ENCODE measurements around the gene FANK1. TPM values are rescaled to one million over a fixed set of nuclear protein-coding genes. Genes with fewer than 3 reads are reported as not detected.

The FANK1 gene
- total and polyA plus RNA-seq, 5 donors from 2014 or later = 21.1 to 54.5 (median 36.1) TPM

DNA sequence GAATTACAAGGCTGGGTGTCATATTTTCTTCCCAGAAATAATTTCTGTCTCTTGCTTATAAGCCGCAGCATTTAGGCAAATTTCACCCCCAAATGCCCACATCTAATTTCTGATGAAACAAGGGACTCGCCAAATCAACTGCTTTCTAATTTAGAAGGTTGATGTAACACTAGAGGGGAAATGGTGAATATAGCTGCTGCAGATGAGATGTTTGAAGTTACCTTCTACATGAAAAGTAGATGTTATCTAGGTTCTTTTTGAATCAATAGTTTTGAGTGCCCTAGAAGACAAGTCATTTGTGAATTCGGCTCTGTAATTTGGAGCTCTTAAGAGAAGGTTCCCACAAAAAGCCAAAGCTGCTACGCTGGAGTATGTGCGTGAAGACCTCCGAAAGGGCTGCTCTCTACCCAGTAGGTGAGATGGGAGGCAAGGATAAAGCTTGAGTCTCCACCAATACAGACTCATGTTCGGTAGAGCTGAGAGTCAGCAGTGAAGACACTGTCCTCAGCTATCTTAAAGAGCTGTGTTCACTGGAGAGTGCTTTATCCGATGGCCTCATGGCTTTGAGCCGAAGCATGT, 99.5 kb downstream of the FANK1 start:
- H3K27me3 Mint-ChIP-seq = no peaks in the 10 kb centered on the region
- peaks cover 19% of the 10 kb centered on the region for H3K4me1 ChIP-seq (ENCODE audit: control insufficient read depth, insufficient read depth, low read length, poor library complexity, severe bottlenecking)
- H3K9me3 ChIP-seq (ENCODE audit: control insufficient read depth in 2 of 2, low read length in 2 of 2) = no peaks in the 10 kb centered on the region
- H3K36me3 ChIP-seq (ENCODE audit: control insufficient read depth, insufficient read depth, low read length) = no peaks in the 10 kb centered on the region
- ATAC-seq (ENCODE audit: low read depth in 2 of 2) (peak; percentile 68), DNase-seq (peak in 2 of 3 donors; percentile 35 to 42)
- peak overlapping the region; percentile 81 for H3K27ac ChIP-seq (ENCODE audit: insufficient read depth, low read length, poor library complexity, severe bottlenecking)
- H3K36me3 Mint-ChIP-seq = no peaks in the 10 kb centered on the region
- peak overlapping the region; percentile 97 for H3K4me3 ChIP-seq (ENCODE audit: low read depth, low read length)
- peaks cover 0 to under 1% (median 0%) of the 10 kb centered on the region in 7 donors for H3K9me3 Mint-ChIP-seq
- peaks cover 11 to 35% (median 24%) of the 10 kb centered on the region in 4 donors for H3K4me1 Mint-ChIP-seq
- H3K27ac Mint-ChIP-seq = peak overlapping the region; percentile 89 to 96 (median 89)
- peak overlapping the region; percentile 88 to 93 (median 91) for H3K4me3 Mint-ChIP-seq
- no peaks in the 10 kb centered on the region for H3K27me3 ChIP-seq (ENCODE audit: control insufficient read depth, insufficient read depth, low read length)

DNA sequence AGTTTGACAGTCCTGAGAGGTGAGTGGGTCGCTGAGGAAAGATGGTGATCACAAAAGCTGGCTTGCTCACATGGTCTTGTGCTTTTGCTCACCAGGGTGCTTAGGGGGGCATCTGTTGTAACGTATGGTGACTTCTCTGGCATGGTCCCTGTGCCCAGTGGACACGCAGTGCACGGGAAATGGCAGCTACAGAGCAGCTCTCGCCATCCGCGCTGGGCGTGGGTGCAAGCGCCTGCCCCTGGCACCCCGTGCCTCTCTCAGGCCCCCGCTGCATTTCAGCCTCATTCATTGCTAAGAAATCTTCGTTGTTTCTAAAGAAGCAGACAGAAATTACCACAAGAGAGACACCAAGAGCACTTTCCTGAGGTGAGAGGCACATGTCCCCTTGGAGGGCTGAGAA, 101.2 kb downstream of the FANK1 start:
- ATAC-seq (ENCODE audit: low read depth in 2 of 2) (no peak), DNase-seq (no peak)
- no peaks in the 10 kb centered on the region for H3K9me3 ChIP-seq (ENCODE audit: control insufficient read depth in 2 of 2, low read length in 2 of 2)
- peaks cover 34% of the 10 kb centered on the region for H3K4me1 ChIP-seq (ENCODE audit: control insufficient read depth, insufficient read depth, low read length, poor library complexity, severe bottlenecking)
- H3K4me3 Mint-ChIP-seq = peak overlapping the region; percentile 88 to 93 (median 91)
- H3K4me1 Mint-ChIP-seq = peaks cover 16 to 53% (median 33%) of the 10 kb centered on the region in 4 donors
- no peaks in the 10 kb centered on the region for H3K36me3 Mint-ChIP-seq
- H3K9me3 Mint-ChIP-seq = no peaks in the 10 kb centered on the region
- H3K4me3 ChIP-seq (ENCODE audit: low read depth, low read length) = peak overlapping the region; percentile 97
- no peaks in the 10 kb centered on the region for H3K27me3 Mint-ChIP-seq
- no peaks in the 10 kb centered on the region for H3K36me3 ChIP-seq (ENCODE audit: control insufficient read depth, insufficient read depth, low read length)
- H3K27me3 ChIP-seq (ENCODE audit: control insufficient read depth, insufficient read depth, low read length) = no peaks in the 10 kb centered on the region
- H3K27ac ChIP-seq (ENCODE audit: insufficient read depth, low read length, poor library complexity, severe bottlenecking) = peak overlapping the region; percentile 81
- peak overlapping the region; percentile 89 to 97 (median 91) for H3K27ac Mint-ChIP-seq

DNA sequence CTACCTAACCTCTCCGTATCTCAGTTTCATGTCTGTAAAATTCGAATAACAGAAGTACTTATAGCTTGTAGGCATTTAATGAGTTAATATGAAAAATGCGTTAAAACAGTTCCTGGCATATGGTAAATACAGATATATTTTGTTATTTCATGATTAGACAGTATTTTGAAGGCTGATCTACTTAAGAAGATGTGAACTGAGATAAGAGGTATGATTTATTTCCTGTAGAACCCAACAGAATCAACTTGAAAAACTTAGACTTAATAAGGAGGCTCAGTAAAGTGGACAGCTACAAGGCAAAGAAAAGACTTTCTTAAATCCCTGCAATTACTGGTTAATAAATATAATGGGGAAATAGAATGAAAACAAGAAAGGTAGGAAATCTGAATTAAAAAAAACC, 103.3 kb downstream of the FANK1 start:
- H3K4me3 ChIP-seq (ENCODE audit: low read depth, low read length) = peak overlapping the region; percentile 97
- H3K27ac ChIP-seq (ENCODE audit: insufficient read depth, low read length, poor library complexity, severe bottlenecking) = peak overlapping the region; percentile 81
- H3K9me3 Mint-ChIP-seq = no peaks in the 10 kb centered on the region
- peak overlapping the region; percentile 88 to 93 (median 91) for H3K4me3 Mint-ChIP-seq
- H3K9me3 ChIP-seq (ENCODE audit: control insufficient read depth in 2 of 2, low read length in 2 of 2) = no peaks in the 10 kb centered on the region
- H3K36me3 ChIP-seq (ENCODE audit: control insufficient read depth, insufficient read depth, low read length) = peaks cover 1% of the 10 kb centered on the region
- ATAC-seq (ENCODE audit: low read depth in 2 of 2) (peak; percentile 40 to 46), DNase-seq (peak in 2 of 3 donors; percentile 31 to 45)
- H3K4me1 ChIP-seq (ENCODE audit: control insufficient read depth, insufficient read depth, low read length, poor library complexity, severe bottlenecking) = peaks cover 37% of the 10 kb centered on the region
- peak overlapping the region; percentile 84 to 92 (median 89) for H3K27ac Mint-ChIP-seq
- H3K4me1 Mint-ChIP-seq = peaks cover 18 to 63% (median 40%) of the 10 kb centered on the region in 4 donors
- H3K27me3 Mint-ChIP-seq = no peaks in the 10 kb centered on the region
- no peaks in the 10 kb centered on the region for H3K27me3 ChIP-seq (ENCODE audit: control insufficient read depth, insufficient read depth, low read length)
- no peaks in the 10 kb centered on the region for H3K36me3 Mint-ChIP-seq

DNA sequence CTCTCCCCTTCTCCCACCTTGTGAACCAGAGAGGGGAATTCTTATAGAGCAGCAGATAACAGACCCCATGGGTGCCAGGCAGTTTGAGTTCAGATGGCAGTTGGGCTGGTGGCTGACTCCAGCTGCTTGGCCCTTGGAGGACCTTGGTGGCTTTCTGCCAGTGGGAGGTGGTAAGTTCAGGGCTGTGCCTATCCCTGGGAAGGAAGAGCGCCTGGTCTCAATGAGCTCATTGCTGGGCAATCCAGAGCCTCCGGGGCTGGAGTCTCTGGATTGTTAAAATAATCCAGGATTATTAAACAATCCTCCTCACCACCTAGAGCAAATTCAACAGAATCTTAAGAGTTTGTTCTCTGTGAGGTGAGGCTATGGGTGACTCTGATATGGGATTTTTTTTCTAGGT, 105.2 kb downstream of the FANK1 start:
- H3K4me3 Mint-ChIP-seq = peak overlapping the region; percentile 25 to 90 (median 73)
- H3K27me3 Mint-ChIP-seq = no peaks in the 10 kb centered on the region
- no peak for ATAC-seq (ENCODE audit: low read depth in 2 of 2)

DNA sequence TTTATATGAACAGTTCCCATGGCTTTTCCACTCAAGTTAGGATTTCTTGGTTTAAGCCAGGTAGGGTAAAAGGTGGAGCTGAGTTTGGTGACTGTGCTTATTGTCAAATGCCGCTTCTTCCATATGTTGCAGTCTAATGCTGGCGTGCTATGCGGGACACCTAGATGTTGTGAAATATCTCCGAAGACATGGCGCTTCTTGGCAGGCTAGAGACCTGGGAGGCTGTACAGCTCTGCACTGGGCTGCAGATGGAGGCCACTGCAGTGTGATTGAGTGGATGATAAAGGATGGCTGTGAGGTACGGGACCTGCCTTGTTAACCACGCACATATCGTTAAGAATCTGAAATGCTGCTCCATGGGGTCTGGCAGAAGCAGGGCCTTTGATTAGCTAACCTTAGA, 108.4 kb downstream of the FANK1 start:
- Mint-ChIP-seq H3K27ac (peak overlapping the region in 1 of 3 donors; percentile 67), H3K27me3 (peaks cover 1% of the 10 kb centered on the region), H3K4me3 (peak overlapping the region in 2 of 4 donors; percentile 11 to 35), H3K36me3 (peaks cover 9% of the 10 kb centered on the region), H3K9me3 (no peaks in the 10 kb centered on the region), H3K4me1 (peaks cover 20 to 56% (median 32%) of the 10 kb centered on the region in 4 donors)
- H3K27me3 ChIP-seq (ENCODE audit: control insufficient read depth, insufficient read depth, low read length) = no peaks in the 10 kb centered on the region
- DNase-seq (no peak), ATAC-seq (ENCODE audit: low read depth in 2 of 2) (no peak)
- H3K4me1 ChIP-seq (ENCODE audit: control insufficient read depth, insufficient read depth, low read length, poor library complexity, severe bottlenecking) = peaks cover 21% of the 10 kb centered on the region
- no peak overlapping the region for H3K4me3 ChIP-seq (ENCODE audit: low read depth, low read length)
- no peaks in the 10 kb centered on the region for H3K9me3 ChIP-seq (ENCODE audit: control insufficient read depth in 2 of 2, low read length in 2 of 2)
- peaks cover 26% of the 10 kb centered on the region for H3K36me3 ChIP-seq (ENCODE audit: control insufficient read depth, insufficient read depth, low read length)
- H3K27ac ChIP-seq (ENCODE audit: insufficient read depth, low read length, poor library complexity, severe bottlenecking) = no peak overlapping the region

More for the DNA sequence above, 105.2 kb downstream of the FANK1 start:
- peaks cover 5% of the 10 kb centered on the region for H3K36me3 ChIP-seq (ENCODE audit: control insufficient read depth, insufficient read depth, low read length)
- no peaks in the 10 kb centered on the region for H3K27me3 ChIP-seq (ENCODE audit: control insufficient read depth, insufficient read depth, low read length)
- no peaks in the 10 kb centered on the region for H3K9me3 Mint-ChIP-seq
- H3K27ac Mint-ChIP-seq = peak overlapping the region; percentile 1 to 87 (median 47)
- H3K9me3 ChIP-seq (ENCODE audit: control insufficient read depth in 2 of 2, low read length in 2 of 2) = no peaks in the 10 kb centered on the region
- no peak for DNase-seq
- H3K4me1 Mint-ChIP-seq = peaks cover 22 to 64% (median 35%) of the 10 kb centered on the region in 4 donors
- H3K27ac ChIP-seq (ENCODE audit: insufficient read depth, low read length, poor library complexity, severe bottlenecking) = peak overlapping the region; percentile 33
- H3K4me1 ChIP-seq (ENCODE audit: control insufficient read depth, insufficient read depth, low read length, poor library complexity, severe bottlenecking) = peaks cover 29% of the 10 kb centered on the region
- peaks cover 4% of the 10 kb centered on the region for H3K36me3 Mint-ChIP-seq
- peak overlapping the region; percentile 97 for H3K4me3 ChIP-seq (ENCODE audit: low read depth, low read length)

DNA sequence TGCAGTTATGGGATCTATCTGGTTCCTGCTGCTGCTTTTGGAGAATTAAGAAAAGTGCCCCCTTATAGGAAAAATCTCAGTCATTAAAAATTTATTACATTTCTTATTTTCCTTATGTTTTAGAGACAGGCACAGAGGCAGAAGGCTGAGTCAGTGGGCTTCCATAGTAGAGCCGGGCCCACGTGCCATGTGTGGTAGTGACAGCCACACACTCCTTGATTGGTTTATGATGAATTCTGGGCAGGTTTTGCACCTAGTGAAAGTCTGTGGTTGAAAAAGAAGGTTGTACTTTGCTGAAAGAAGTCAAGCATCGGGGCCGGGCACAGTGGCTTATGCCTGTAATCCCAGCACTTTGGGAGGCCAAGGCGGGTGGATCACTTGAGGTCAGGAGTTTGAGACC, 109.9 kb downstream of the FANK1 start:
- no peak overlapping the region for H3K27ac ChIP-seq (ENCODE audit: insufficient read depth, low read length, poor library complexity, severe bottlenecking)
- Mint-ChIP-seq H3K27me3 (peaks cover 4% of the 10 kb centered on the region), H3K4me3 (no peak overlapping the region), H3K27ac (peak overlapping the region; percentile 44 to 67 (median 57)), H3K9me3 (no peaks in the 10 kb centered on the region), H3K36me3 (peaks cover 11% of the 10 kb centered on the region), H3K4me1 (peaks cover 15 to 52% (median 24%) of the 10 kb centered on the region in 4 donors)
- ATAC-seq (ENCODE audit: low read depth in 2 of 2) (no peak), DNase-seq (no peak)
- no peak overlapping the region for H3K4me3 ChIP-seq (ENCODE audit: low read depth, low read length)
- no peaks in the 10 kb centered on the region for H3K27me3 ChIP-seq (ENCODE audit: control insufficient read depth, insufficient read depth, low read length)
- peaks cover 32% of the 10 kb centered on the region for H3K36me3 ChIP-seq (ENCODE audit: control insufficient read depth, insufficient read depth, low read length)
- no peaks in the 10 kb centered on the region for H3K9me3 ChIP-seq (ENCODE audit: control insufficient read depth in 2 of 2, low read length in 2 of 2)
- peaks cover 14% of the 10 kb centered on the region for H3K4me1 ChIP-seq (ENCODE audit: control insufficient read depth, insufficient read depth, low read length, poor library complexity, severe bottlenecking)

DNA sequence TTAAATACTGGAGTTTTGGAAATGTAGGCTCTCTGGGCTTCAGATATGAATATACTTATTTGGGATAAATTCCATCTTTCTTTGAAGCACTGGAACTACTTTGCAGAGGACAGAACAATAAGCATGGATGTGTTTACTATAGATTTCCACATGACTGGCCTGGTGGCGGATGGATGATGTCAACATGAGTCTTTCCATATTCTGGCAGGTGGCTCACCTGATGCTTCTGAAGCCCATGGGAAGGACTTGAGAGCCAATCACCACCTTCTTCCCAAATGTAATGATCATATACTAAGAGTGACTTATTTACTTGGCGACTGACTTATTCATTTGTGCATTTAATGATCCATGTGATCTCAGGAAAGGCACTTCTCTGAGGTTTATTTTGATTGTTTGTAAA, 110.5 kb downstream of the FANK1 start:
- Histone ChIP-seq H3K4me1 (ENCODE audit: control insufficient read depth, insufficient read depth, low read length, poor library complexity, severe bottlenecking) (peaks cover 12% of the 10 kb centered on the region), H3K27me3 (ENCODE audit: control insufficient read depth, insufficient read depth, low read length) (no peaks in the 10 kb centered on the region), H3K9me3 (ENCODE audit: control insufficient read depth in 2 of 2, low read length in 2 of 2) (no peaks in the 10 kb centered on the region), H3K36me3 (ENCODE audit: control insufficient read depth, insufficient read depth, low read length) (peaks cover 32% of the 10 kb centered on the region), H3K4me3 (ENCODE audit: low read depth, low read length) (no peak overlapping the region), H3K27ac (ENCODE audit: insufficient read depth, low read length, poor library complexity, severe bottlenecking) (no peak overlapping the region)
- Mint-ChIP-seq H3K27me3 (peaks cover 4% of the 10 kb centered on the region), H3K4me1 (peaks cover 17 to 51% (median 25%) of the 10 kb centered on the region in 4 donors), H3K9me3 (no peaks in the 10 kb centered on the region), H3K4me3 (peak overlapping the region in 2 of 4 donors; percentile 42 to 62), H3K36me3 (peaks cover 12% of the 10 kb centered on the region), H3K27ac (no peak overlapping the region)
- ATAC-seq (ENCODE audit: low read depth in 2 of 2) (no peak), DNase-seq (no peak)

DNA sequence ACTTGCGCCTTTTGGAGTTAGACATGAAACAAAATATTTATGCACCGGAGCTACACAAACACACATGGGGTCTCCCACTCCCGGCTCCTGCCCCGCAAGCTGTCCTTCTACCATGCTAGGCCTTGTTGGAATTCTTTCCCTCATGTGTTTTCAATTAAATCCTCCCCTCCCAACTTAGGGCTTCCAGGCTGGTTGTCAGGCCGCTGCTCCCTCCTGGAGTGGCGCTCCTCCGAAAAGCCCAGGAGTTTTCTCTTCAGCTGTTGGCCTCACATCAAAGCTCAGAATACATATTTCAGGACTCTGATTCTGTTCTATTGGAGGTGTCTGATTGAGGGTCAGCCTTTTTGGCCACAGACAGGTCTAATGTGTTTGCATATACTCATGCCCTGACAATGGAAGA, 113.3 kb downstream of the FANK1 start:
- Histone ChIP-seq H3K4me3 (ENCODE audit: low read depth, low read length) (no peak overlapping the region), H3K27ac (ENCODE audit: insufficient read depth, low read length, poor library complexity, severe bottlenecking) (peak overlapping the region; percentile 18), H3K36me3 (ENCODE audit: control insufficient read depth, insufficient read depth, low read length) (peaks cover 32% of the 10 kb centered on the region), H3K27me3 (ENCODE audit: control insufficient read depth, insufficient read depth, low read length) (no peaks in the 10 kb centered on the region), H3K4me1 (ENCODE audit: control insufficient read depth, insufficient read depth, low read length, poor library complexity, severe bottlenecking) (peaks cover 23% of the 10 kb centered on the region), H3K9me3 (ENCODE audit: control insufficient read depth in 2 of 2, low read length in 2 of 2) (no peaks in the 10 kb centered on the region)
- H3K4me3 Mint-ChIP-seq = no peak overlapping the region
- ATAC-seq (ENCODE audit: low read depth in 2 of 2) (no peak), DNase-seq (no peak)
- H3K36me3 Mint-ChIP-seq = peaks cover 16% of the 10 kb centered on the region
- H3K9me3 Mint-ChIP-seq = no peaks in the 10 kb centered on the region
- H3K27me3 Mint-ChIP-seq = peaks cover 4% of the 10 kb centered on the region
- H3K4me1 Mint-ChIP-seq = peaks cover 32 to 58% (median 37%) of the 10 kb centered on the region in 4 donors
- H3K27ac Mint-ChIP-seq = peak overlapping the region in 1 of 3 donors; percentile 18
